Gastrocnemius medialis (tissue), 4 donors: ENCODE data around the gene BICDL1. TPM values are rescaled to one million over a fixed set of nuclear protein-coding genes. Genes with fewer than 3 reads are reported as not detected.

Experiments used
- ATAC-seq, 2 donors: fragments of 150-250 bp; one replicate each; pipeline ENCODE4 v1.9.1; 2016
- DNase-seq, 2 donors: peaks; one replicate each; pipeline ENCODE4 v3.0.0-alpha.2; 2019
- H3K27ac ChIP-seq, 4 donors: fragments of 200-600 bp; sonication (generic); 1 replicate in 1 of 4; 2 replicates in 3 of 4; pipeline ENCODE4 v1.5.1; 2016 to 2018; ENCODE audit warnings: mild to moderate bottlenecking in 2 of 4, moderate library complexity in 1 of 4
- H3K27me3 ChIP-seq, 3 donors: fragments of 200-600 bp; sonication (generic) in 2 of 3; 1 replicate in 1 of 3; 2 replicates in 2 of 3; pipeline versions ENCODE4 v1.5.1 to v1.6.0; 2016 to 2019; ENCODE audit warnings: mild to moderate bottlenecking in 1 of 3, moderate library complexity in 1 of 3
- H3K36me3 ChIP-seq, 2 donors: fragments of 200-600 bp; sonication (generic) in 1 of 2; one replicate each; pipeline ENCODE4 v1.5.1; 2017 to 2018
- H3K4me1 ChIP-seq, 2 donors: fragments of 200-600 bp; sonication (generic) in 1 of 2; one replicate each; pipeline ENCODE4 v1.5.1; 2016 to 2017; ENCODE audit warnings: mild to moderate bottlenecking in 2 of 2
- H3K4me3 ChIP-seq, 4 donors: fragments of 200-600 bp; sonication (generic) in 3 of 4; 1 replicate in 1 of 4; 2 replicates in 3 of 4; pipeline ENCODE4 v1.5.1; 2016 to 2019; ENCODE audit warnings: mild to moderate bottlenecking in 2 of 4
- H3K9me3 ChIP-seq, 3 donors: fragments of 200-600 bp; sonication (generic) in 2 of 3; 1 replicate in 1 of 3; 2 replicates in 2 of 3; pipeline ENCODE4 v1.5.1; 2016 to 2019
- CTCF ChIP-seq, 5 experiments: fragments of 450-650 bp in 3 of 5; fragments of 200-600 bp in 2 of 5; sonication (generic) in 2 of 5; IDR thresholded peaks in 4 of 5; conservative IDR thresholded peaks in 1 of 5; 1 replicate in 4 of 5; 2 replicates in 1 of 5; pipeline ENCODE4 v1.5.1; 2016 to 2019; ENCODE audit warnings: antibody characterized with exemption in 5 of 5, mild to moderate bottlenecking in 3 of 5, moderate library complexity in 3 of 5
- POLR2A ChIP-seq, 2 donors: fragments of 450-650 bp; IDR thresholded peaks; one replicate each; pipeline ENCODE4 v1.6.1; 2017; ENCODE audit warnings: antibody characterized with exemption in 2 of 2, mild to moderate bottlenecking in 2 of 2, moderate library complexity in 2 of 2
- in situ Hi-C, 4 donors: fragments of 200-750 bp; cut with MboI; loops; one replicate each; pipeline versions ENCODE4 v1.15.0 to v1.8.0; 2017; ENCODE audit warnings: low sequenced_read_pairs in 4 of 4
- intact Hi-C: fragments of 100-400 bp; cut with DNase I; formaldehyde crosslinking; loops from one replicate; pipeline ENCODE4 v1.15.1; 2023; ENCODE audit warnings: low total_unique reads
- total RNA-seq, 4 donors: library from RNA; depleted of rRNA; stranded (reverse); fragments of >200 nt; gene quantifications; one replicate each; pipeline versions ENCODE4 v1.1.0 to v1.2.3, GENCODE V29; 2016

BICDL1 gene
- total RNA-seq, 4 donors from 2014 or later: 0.93 to 1.4 TPM; not detected in 2

- TF ChIP-seq CTCF (IDR thresholded peaks at IDR 0.05 in 4 of 5, conservative IDR thresholded peaks at IDR 0.05 in 1 of 5): no peak
- TF ChIP-seq POLR2A (IDR thresholded peaks at IDR 0.05): no peak
- Histone ChIP-seq H3K27me3 (no peaks in the 10 kb centered on the region), H3K27ac (no peak overlapping the region), H3K4me3 (no peak overlapping the region), H3K4me1 (no peaks in the 10 kb centered on the region), H3K9me3 (no peaks in the 10 kb centered on the region), H3K36me3 (no peaks in the 10 kb centered on the region)
- DNase-seq: no peak
- intact Hi-C loops: no loop called here
- ATAC-seq: no peak
- in situ Hi-C loops: no loop called here
Measured at GRCh38 chr12:119949145-119949544, 39.9 kb upstream of the BICDL1 start.

GRCh38 chr12:119949594-119949993 lies 39.4 kb upstream of the BICDL1 start:
- H3K36me3 ChIP-seq: no peaks in the 10 kb centered on the region
- ATAC-seq (no peak), DNase-seq (no peak)
- intact Hi-C loops (no loop called here), in situ Hi-C loops (no loop called here)
- TF ChIP-seq POLR2A (IDR thresholded peaks at IDR 0.05): no peak
- TF ChIP-seq CTCF (IDR thresholded peaks at IDR 0.05 in 4 of 5, conservative IDR thresholded peaks at IDR 0.05 in 1 of 5): no peak
- H3K9me3 ChIP-seq: no peaks in the 10 kb centered on the region
- H3K27ac ChIP-seq: no peak overlapping the region
- H3K27me3 ChIP-seq: no peaks in the 10 kb centered on the region
- no peak overlapping the region for H3K4me3 ChIP-seq
- H3K4me1 ChIP-seq: no peaks in the 10 kb centered on the region

- ATAC-seq (no peak), DNase-seq (no peak)
- no peak overlapping the region for H3K4me3 ChIP-seq
- intact Hi-C loops (no loop called here), in situ Hi-C loops (no loop called here)
- no peaks in the 10 kb centered on the region for H3K4me1 ChIP-seq
- H3K36me3 ChIP-seq: no peaks in the 10 kb centered on the region
- no peaks in the 10 kb centered on the region for H3K27me3 ChIP-seq
- peaks cover 0 to 15% (median 0%) of the 10 kb centered on the region in 3 donors for H3K9me3 ChIP-seq
- H3K27ac ChIP-seq: no peak overlapping the region
- TF ChIP-seq CTCF (IDR thresholded peaks at IDR 0.05 in 4 of 5, conservative IDR thresholded peaks at IDR 0.05 in 1 of 5) (no peak), POLR2A (IDR thresholded peaks at IDR 0.05) (no peak)
Measured at GRCh38 chr12:119956047-119956446, 33.0 kb upstream of the BICDL1 start.

GRCh38 chr12:119957135-119957534 lies 31.9 kb upstream of the BICDL1 start:
- H3K27me3 ChIP-seq: no peaks in the 10 kb centered on the region
- H3K27ac ChIP-seq: no peak overlapping the region
- H3K9me3 ChIP-seq: peaks cover 0 to 15% (median 0%) of the 10 kb centered on the region in 3 donors
- TF ChIP-seq POLR2A (IDR thresholded peaks at IDR 0.05) (no peak), CTCF (IDR thresholded peaks at IDR 0.05 in 4 of 5, conservative IDR thresholded peaks at IDR 0.05 in 1 of 5) (no peak)
- DNase-seq: no peak
- intact Hi-C loops: no loop called here
- no peaks in the 10 kb centered on the region for H3K4me1 ChIP-seq
- in situ Hi-C loops: no loop called here
- no peak overlapping the region for H3K4me3 ChIP-seq
- no peak for ATAC-seq
- H3K36me3 ChIP-seq: no peaks in the 10 kb centered on the region

- intact Hi-C loops: no loop called here
- in situ Hi-C loops: no loop called here
Measured at GRCh38 chr12:119959435-119959834, 29.6 kb upstream of the BICDL1 start.

More at GRCh38 chr12:119959435-119959834, 29.6 kb upstream of the BICDL1 start:
- H3K27me3 ChIP-seq: no peaks in the 10 kb centered on the region
- peaks cover 0 to 15% (median 0%) of the 10 kb centered on the region in 3 donors for H3K9me3 ChIP-seq
- no peaks in the 10 kb centered on the region for H3K4me1 ChIP-seq
- no peak overlapping the region for H3K4me3 ChIP-seq
- ATAC-seq (no peak), DNase-seq (no peak)
- H3K36me3 ChIP-seq: no peaks in the 10 kb centered on the region
- TF ChIP-seq POLR2A (IDR thresholded peaks at IDR 0.05) (no peak), CTCF (IDR thresholded peaks at IDR 0.05 in 4 of 5, conservative IDR thresholded peaks at IDR 0.05 in 1 of 5) (no peak)
- H3K27ac ChIP-seq: no peak overlapping the region
